Measurements from ENCODE around the gene HIRA.
"Not testable (repeated sequence)": the region's sequence is repeated elsewhere in the genome, so short reads cannot be mapped to it uniquely, and the experiment has no call there.

HIRA gene

DNA sequence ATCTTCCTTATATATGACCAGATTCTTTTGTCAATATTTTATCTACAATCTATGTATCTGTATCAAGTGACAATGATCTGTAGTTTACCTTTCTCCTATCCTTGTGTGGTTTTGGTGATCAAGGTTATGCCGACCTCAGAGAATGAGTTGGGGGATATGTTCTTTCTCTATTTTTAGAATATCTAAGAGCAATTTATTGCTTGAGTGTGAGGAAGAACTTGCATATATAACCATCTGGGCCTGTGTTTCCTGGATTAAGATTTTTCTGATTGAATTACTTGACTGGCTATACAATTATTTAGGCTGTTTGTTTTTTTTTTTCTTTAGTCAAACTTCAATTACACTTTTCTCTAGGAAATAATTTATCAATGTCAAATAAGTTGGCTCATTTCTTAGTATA lies 30.0 kb upstream of the HIRA start:
- DNase-seq, result no peak

DNA sequence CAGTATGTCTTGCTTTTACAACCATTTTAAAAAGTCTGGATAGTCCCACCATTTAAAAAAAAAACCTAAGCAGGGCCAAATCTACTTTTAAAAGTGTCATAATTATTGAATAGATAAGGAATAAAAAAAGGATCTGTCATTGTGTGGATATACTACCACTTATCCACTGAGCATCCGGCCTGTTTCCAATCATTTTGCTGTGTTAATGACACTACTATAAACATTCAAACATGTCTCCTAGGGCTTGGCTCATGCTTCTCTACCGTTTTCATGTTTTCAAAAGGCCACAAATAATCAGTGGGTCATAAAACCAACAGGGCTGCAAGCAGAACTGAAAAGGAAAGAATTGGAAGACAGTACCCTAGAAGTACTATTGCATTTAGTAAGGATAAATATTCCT lies 28.5 kb upstream of the HIRA start:
- no peak for DNase-seq

DNA sequence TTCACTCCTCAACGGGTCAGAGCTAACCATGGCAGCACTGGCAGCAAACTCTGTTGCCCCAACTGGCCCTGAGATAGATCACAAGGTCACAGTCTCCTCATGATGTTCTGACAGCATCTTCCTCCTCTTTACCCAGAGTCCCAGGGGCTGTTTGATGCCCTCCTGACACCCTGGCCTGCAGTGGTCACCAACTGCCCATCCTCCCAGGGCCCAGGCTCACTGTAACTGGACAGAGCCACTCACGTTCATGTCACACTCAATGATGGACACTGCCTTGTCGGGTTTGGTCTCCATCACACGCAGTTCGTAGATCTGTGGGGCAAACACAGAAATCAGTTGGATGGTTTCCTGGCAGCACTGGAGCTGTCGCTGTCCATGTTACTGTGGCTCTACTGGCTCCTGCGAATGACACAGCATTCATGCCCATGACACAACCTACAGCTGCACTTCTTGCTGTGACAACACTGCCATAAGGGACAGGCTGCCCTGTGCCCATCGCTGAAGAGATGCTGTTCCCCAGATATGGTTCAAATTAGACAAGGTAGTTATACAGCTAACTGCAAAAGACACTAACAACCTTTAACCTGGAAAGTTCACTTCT lies 26.4 kb upstream of the HIRA start:
- no peak for DNase-seq

DNA sequence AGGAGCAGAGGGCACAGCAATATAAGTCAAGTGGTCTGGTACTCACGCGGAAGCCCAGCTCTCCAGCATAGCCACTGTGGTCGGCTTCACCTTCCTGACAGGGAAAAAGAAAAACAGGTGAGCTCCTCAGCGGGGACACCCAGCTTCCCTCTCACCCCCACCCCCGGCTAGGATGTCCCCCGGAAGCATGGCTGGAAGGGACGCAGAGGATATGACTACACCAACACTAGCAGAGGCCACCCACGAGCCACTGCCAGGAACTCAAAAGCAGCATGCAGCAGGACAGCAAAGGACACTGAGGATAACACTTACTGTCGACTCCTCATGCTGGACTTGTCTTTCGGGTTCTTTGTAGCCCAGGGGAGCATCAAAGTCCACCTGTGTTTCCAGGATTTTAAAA lies 25.0 kb upstream of the HIRA start:
- no peak for DNase-seq

DNA sequence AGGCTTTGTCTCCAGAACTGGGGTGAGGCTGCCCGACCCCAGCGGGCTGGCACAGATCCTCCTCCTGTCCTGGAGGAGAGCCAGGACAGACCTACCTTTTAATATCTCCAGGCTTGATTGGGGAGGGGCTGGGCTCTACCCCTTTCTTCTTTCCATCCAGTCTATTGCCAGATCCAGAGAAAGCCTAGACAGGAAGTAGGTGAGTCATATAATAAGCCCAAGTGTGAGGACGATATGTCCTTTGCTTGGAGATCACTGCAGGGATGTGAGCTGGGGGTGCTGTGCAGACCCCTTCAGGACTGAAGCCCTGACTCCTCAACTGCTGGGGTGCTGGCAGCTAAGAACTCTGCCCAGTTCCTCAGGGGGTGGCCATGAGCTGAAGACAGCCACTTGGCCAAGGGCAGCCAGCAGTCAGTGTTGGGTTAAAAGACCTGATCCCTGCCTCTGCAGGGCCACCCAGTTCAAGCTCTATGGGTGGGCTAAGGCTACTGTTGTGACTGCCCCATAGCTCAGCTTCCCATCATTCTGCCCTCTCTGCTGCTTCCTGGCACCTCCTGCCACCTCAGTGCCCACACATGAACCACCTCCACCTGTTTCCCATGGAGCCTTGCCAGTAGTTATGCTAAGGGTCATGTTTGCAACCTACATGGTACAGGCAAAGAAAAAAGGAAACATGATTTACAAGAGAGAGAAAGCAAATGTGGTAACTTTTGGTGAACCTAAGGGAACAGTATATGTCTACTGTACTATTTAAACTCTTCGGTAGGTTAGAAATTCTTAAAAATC lies 24.2 kb upstream of the HIRA start:
- no peak for DNase-seq

DNA sequence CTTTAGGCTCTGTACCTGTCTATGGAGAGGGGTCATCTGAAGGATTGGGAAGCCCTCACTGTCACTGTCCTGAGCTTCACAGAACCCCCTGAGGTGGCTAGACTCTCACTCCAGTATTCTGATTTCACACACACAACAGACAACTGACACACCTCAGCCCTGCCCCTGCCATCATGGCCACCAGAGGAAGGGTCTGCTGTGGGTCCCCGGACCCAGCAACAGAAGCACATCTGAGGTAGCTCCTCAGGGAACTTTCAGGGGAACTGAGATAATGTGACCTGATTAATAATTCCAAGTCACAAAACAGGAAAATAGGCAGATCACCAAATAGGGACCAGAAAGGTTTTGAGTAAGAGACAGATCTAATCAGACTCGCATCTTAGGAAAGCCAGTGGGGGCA lies 23.5 kb upstream of the HIRA start:
- no peak for DNase-seq

DNA sequence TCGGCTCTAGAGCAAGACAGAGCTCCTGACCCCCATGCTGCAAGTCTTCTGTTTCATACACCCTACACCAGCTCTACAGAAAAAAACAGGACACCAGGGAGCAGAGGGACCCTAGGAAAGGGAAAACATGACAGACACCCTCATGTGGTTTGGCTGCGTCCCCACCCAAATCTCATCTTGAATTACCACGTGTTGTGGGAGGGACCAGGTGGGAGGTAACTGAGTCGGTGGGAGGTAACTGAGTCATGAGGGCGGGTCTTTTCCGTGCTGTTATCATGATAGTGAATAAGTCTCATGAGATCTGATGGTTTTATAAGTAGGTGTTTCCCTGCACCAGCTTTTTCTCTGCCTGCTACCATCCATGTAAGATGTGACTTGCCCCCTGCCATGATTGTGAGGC lies 22.6 kb upstream of the HIRA start:
- no peak for DNase-seq

DNA sequence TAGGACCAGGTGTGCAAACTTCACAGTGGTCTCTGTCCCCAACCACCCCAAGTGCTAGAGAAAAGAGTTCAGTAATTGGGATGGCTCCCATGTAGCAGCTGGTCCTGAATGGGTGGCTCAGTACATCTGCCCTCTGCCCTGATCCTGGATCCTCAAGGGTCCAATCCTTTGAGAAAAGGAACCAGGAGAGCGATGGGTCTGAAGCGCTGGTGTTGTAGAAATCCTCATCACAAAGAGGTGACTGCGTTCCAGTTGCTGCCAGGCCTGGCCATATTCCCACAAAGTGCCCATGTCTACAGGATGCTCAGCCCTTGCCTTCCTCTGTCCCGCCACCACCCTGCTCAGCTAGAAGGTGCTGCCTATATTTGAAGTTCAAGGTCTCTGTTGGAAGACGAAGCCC lies 22.2 kb upstream of the HIRA start:
- DNase-seq, result no peak

DNA sequence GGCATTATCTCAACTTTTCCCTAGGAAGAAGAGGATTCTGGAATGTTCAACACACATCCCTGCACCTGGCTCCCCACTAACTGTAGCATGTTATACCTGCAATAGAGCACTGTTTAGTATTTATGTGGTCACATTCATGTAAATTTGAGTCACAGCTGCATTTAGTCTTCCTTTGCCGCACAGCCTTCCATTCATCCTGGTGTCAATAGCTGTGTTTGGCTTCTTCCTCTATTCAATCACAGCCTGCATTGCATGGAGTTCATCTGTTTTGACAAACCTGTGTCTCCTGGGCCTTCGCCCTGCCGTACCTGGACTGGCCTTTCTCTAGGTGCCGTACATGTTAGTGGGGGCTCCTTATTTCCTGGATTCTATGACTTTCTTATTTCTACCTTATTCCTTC lies 20.0 kb upstream of the HIRA start:
- no peak for DNase-seq

DNA sequence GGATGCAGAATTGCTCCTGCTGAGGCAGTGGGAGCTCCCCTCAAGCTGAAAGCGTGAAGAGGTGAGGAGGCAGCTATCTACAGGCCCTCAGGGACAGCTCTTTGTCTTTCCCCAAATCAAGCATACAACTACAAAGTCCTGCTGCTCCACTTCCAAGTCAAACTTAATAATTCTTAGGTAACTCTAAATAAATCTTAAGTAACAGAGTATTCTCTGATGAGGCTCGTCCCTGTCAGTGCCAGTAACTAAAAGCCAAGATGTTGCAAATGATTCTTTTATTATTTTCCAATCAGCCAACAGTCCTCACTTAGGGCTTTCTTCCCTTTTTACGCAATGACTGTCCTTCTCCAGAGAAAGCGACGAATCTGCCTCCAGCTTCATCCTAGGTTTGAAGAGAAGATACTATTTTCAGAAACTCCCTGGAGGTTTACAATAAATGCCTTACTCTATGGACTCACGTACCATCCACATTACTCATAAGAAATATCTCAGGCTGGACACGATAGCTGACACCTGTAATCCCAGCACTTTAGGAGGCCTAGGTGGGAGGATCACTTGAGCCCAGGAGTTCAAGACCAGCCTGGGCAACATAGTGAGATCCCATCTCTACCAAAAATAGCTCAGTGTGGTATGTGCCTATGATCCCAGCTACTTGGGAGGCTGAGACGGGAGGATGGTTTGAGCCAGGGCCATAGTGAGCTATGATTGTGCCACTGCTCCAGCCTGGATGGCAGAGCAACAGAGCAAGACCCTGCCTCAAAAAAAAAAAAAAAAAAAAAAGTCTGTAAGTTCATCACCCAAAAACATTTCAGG lies 19.0 kb upstream of the HIRA start:
- DNase-seq, result no peak

DNA sequence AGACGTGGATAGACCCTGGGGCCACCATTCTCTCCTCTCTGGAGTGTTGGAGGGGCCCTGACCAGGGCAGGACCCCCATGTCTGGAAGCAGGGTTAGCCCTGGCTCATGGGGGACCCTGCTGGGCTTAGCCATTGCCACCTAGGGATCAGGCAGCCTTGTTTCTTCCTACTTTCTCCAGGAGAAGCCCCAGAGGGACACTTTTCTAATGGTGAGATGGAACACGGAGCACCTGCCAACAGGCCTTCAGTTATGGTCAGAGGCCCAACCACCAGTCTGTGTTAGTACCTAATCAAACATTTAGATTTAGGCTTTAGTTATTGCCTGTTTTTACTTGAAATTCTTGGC lies 17.9 kb upstream of the HIRA start:
- no peak for DNase-seq

DNA sequence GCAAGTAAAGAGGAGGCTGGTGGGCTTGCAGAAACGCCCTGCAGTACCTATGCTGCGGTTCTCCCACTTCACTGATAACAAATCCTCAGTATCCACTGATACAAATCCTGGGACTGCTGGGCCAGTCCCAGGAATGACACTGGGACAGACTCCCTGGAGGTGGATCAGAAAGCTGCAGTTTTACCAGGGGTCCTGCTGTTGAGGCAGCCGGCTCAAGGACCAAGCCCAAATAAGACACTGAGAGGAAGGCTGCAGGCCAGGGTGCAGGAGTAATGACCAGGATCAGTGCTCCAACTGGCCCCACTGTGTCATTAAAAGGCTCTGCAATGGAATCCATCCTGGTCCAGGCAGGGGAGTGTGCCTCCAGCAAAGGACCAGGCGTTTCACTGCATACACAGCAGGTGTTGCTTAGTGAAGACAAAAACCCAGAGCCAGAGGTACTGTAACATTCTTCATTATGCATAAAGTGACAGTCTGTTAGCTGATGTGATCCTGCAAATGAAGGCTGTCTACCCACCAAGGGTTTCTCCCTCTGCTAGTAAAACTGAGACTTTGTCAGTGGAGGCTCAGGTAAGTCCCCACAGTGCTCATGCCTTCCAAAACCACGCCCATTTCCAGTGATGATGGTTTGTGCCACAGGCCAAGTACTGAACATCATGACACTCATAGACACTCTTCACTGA lies 17.3 kb upstream of the HIRA start:
- DNase-seq, result peak; percentile 70 to 72

DNA sequence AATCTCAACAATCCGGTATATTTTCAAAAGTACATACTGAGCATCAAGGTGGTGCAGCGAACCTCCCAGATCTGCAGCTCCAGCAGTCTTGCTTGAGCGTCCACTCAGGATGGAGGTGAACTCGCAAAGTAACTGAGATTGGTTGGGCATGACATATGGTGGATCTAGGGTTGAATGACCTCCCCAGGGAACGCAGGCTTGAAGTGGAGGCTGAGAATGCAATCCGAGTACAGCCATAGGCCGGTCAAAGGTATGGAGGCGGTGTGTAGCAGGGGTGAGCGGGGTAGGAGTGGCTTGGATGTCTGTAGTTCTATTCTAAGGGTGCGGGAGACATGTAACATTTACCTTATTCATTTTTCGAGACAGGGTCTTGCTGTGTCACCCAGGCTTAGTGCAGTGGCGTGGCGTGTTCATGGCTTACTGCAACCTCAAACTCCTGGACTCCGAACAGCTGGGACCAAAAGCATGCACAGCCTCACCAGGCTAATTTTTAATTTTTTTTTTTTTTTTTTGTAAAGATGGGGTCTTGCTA lies 16.6 kb upstream of the HIRA start:
- peak; percentile 38 to 49 for DNase-seq

DNA sequence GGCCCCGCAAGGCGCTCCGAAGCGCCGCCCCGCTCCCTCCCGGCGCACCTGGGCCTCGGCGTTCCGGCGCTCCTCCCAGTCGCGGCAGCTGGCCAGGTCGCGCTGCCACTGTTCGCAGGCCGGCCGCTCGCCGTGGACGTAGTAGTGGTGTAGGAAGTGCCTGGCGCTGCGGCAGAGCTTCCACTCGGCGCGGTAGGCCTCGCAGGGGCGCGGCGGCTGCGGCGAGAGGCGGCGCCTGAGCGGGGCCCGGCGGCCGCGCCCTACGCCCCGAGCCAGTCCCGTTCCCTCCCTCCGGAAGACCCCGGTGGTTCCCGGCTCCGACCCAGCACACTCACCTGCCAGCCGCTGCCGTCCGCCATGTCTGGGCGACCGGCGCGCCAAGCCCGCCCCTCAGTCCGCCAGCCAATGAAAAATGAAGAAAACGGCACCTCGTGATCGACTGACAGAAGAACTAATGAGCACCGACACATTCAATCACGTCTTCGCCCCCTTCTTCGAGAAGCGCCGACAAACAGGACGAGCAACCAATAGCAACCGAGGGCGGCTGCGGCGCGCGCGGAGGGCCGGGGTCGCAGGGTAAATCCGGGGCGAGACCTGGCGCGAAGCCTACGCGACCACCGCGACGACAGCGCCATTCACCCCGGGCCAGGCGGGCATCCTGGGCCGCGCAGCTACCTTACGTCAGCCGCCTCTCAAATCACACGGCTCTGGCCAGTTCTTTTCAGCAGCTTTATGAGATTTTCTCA lies 16.0 kb upstream of the HIRA start, which contains the start of gene C22orf39:
Gene C22orf39 (minus strand): TSS at position 382 of the 746 bp plus-strand sequence. CDS start 23 bp downstream, at position 359.
- peak; percentile 87 to 91 for DNase-seq

DNA sequence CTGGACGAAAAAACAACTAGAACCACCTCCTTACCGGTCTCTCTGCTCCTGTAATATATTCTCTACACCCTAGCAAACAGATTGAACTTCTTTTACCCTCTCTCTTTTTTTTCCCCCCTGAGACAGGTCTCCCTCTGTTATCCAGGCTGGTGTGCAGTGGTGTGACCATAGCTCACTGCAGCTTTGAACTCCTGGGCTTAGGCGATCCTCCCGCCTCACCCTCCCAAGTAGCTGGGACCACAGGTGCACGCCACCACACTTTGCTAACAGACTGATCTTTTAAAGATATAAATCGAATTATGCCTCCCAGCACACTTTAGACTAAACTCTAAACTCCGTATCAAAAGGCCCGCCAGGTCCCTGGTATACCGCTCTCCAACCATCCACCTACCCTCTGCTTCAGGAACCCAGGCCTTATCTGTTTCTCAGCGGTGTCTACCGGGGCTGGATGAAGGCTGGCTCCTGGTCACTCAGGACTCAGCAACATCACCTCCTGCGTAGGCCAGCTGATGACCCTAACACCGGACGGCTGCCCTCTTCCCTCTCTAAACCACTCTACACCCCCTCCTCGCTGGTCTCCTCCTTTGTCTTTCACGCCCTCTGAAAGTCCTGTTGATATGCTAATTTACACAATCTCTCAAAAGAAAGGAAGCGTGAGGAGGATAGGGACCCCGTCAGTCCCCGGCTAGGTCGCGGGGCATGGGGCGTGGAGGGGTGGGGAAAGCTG lies 15.2 kb upstream of the HIRA start:
- DNase-seq, result no peak

DNA sequence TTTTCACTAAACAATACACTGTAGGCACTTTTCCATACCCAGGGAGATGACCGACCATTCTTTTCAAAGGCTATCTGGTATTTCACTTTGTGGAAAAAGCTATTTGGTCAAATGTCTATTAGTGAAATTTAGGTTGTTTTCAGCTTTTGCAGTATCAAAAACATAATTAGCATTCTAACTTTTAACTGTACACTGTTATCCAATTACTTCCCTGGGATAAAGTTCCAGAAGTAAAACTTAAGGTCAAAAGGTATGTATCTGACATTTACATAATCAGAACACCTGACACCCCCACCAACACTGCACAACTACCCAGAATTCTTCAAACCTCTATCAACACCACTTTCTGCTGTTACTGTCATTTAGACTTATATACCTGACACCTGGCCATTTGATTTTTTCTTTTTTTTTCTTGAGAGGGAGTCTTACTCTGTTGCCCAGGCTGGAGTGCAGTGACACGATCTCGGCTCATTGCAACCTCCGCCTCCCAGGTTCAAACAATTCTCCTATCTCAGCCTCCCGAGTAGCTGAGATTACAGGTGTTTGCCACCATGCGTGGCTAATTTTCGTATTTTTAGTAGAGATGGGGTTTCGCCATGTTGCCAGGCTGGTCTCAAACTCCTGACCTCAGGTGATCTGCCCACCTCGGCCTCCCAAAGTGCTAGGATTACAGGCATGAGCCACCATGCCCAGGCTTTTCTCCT lies 13.9 kb upstream of the HIRA start:
- DNase-seq, result not testable (repeated sequence)

DNA sequence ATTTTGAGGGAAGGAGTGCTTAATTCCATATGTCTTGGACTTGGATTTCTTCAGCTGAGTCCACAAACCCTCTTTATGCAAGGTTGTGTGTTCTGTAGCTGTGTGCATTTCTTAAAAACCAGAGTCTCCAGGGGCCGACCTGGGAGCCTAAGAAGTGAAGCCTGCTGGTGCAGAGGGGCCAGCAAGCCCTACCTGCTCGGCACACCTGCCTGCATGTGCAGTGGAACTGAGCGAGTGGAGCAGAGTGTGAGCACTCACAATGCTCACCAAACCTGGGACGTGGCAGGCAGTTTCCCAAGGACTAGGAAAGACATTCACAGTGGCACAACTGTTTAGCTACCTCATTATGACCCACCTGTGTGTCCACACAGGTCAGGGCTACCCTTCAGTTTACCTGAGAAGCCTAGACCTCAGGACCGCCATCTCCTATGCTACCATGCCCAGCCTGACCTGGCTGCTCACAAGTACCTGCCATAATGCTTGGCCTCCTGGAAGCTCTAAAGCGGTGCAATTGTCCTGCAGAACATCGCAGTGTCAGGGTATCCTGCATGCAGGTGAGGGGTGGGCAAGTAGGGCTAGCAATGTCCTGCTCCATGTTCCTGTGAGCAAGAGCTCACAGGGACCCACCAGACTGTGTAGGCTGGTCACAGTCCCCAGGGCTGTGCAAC lies 12.1 kb upstream of the HIRA start:
- DNase-seq, result peak in 1 of 2 experiments; percentile 6

DNA sequence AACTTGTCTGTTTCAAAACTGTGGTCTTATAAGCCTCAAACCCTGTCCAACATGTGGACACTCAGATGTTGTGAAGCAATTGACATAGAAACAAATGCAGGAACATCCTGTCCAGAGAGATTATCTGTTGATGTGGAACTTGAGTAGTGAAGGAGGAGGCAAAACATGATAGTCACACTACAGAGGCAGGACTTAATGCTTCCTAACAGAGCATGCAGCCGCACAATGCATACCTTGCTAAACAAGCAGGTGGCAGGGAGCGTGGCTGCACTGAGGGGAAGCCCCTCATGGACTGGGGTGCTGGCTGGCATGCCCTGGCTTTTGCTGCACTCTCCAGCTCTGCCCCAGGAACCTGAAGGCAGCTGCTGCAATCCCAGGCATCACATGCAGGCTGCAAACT lies 10.6 kb upstream of the HIRA start:
- DNase-seq, result no peak

DNA sequence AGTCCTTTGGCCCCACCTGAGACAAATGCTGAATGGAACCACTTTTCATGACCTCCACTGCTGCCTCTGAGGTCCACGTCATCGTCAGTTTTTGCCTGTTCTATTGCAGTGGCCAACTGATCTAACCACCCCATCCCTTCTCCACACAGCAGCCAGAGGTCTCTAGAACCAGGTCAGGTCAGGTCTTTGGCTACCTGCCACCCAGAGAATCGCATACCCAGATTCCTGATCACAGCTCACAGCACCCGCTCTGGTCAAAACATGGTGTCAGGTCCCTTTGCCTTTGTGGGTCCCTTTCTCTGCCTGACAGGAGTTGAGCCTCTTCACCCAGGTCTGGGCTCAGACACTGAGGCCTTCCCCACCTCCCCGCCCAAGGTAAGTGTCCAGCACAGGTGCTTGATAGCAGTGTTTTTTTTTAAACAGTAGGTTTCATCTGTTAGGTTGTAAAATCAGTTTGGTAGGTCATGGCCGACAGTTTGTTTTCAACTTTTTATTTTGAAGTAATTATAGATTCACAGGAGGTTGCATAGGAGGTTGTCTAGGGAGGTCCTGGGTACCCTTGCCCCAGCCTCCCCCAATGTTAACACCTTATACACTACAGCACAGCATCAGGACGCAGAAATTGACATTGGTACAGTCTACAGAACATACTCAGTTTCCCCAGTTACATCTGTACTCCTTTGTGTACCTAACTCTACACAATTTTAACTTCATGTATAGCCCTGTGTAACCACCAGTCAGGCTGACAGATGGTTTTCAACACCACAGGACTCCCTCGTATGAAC lies 9.1 kb upstream of the HIRA start:
- no peak for DNase-seq

DNA sequence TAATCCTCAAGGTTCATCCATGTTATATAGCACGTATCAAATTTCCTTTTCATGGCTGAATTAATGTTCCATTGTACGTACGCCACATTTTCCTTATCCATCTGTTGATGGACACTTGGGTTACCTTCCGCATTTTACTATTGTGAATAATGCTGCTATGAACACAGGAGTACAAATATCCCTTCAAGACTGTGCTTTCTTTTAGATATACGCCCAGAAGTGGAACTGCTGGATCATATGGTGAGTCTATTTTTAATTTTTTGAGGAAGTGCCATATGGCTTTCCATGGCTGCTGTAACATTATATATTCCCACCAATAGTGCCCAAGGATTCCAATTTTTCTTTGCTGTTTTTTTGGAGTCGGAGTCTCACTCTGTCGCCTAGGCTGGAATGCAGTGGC lies 6.8 kb upstream of the HIRA start:
- no peak for DNase-seq

All from activated T-cell treated with anti-CD3 and anti-CD28 coated beads, Interleukin-2, amount 50 U/mL, for 48 hours (primary cell).